GM18502 (cell line): ENCODE measurements around the gene SCN2B.

Source experiments
- ATAC-seq: cut with Tn5 transposase; IDR thresholded peaks from one replicate; pipeline ENCODE4 v1.9.1; 2021; ENCODE audit warnings: mild to moderate bottlenecking; ENCODE audit not compliant: unreplicated experiment, poor library complexity

Gene SCN2B

DNA sequence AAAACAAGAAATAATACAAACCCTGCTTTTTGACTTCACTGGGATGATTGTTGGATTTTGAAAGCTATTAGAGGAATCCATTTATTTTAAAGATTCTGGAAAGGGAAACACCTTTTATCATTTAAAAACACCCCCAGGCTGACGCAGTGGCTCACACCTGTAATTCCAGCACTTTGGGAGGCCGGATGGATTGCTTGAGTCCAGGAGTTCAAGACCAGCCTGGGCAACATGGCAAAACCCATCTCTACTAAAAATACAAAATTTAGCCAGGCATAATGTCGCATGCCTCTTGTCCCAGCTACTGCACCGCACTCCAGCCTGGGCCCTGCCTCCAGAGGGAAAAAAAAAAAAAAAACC is 317 bp upstream of the SCN2B start:
- ATAC-seq = no peak

DNA sequence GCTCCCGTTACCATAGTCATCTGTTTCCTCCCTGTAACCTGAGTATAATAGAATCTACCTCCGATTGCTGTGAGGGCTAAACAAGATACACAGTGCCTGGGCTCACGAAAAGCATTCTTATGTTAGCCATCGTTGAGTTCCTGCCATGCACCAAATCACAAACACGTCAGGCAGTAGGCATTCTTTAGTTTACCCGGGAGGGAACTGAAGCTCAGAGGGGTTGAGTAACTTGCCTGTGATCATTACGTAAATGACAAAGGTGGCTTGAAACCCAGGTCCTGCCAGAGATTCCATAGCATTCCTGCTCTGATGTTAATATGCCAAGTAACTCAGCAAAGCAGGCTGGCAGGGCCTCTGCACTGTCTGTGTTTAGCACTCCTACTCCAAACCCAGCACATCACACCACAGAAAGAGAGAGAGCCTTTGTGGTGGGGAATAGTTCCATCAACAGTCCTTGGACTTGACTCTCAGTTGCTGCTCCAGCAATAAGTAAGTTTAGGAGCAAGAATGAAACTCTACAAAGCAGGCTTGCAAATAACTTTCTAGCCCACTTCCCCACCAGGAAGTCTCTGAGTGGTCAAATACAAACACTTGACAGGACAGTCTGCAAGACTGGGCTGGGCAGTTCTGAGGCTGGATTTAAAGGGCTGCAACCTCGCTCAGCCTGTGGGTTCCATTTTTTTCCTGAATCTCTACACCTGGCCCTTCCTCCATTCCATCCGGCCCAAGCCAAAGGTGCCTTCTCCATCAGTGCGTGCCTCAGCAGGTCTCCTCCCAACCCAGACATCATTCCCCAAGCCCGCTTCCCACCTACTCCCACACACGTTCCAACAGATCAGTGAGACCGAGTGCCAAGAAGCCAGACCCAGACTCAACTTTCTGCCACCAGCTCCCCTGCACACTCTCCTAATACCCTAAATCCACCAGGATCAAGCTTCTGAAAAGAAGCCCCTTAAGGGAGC is 1.1 kb downstream of the SCN2B start:
- ATAC-seq = no peak

DNA sequence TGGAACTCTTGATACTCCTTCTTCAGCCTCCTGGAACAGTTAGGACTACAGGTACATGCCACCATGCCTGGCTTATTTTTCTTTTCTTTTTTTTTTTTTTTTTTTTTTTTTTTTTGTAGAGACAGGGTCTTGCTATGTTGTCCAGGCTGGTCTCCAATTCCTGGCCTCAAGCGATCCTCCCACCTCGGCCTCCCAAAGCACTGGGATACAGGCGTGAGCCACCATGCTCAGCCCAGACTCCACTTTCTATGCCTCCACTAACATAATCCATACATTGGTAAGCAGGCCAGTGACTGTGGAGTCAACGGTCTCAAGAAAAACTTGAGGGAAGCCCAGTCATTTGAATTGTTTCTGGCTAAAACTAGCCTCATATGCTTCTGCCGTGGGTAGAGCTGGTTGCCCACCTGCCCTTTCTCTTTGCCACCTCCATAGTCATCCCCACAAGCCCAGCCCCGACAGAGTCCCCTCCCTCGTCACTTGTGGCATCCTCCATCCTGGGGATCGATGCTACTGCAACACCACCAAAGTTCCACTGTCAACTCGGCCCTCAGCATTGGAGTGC is 2.4 kb downstream of the SCN2B start:
- no peak for ATAC-seq

DNA sequence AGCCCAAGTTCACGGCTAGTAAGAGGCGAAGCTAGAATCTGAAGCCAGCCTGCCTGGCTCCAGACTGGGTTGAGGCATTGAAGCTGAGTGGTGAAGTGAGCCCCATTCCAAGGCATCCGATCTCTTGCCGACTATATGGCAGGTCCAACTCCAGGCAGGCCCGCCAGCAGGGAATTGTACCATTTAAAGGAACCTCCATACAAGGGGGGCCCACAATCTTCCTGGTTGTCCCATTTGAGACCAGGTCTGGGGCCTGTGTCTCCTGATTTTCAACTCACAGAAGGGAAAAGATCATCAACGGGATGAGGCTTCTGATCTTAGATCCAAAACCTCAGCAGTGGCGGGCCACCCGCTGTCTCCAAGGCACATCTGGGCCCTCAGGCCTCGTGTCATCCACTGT is 4.1 kb downstream of the SCN2B start:
- ATAC-seq = no peak

DNA sequence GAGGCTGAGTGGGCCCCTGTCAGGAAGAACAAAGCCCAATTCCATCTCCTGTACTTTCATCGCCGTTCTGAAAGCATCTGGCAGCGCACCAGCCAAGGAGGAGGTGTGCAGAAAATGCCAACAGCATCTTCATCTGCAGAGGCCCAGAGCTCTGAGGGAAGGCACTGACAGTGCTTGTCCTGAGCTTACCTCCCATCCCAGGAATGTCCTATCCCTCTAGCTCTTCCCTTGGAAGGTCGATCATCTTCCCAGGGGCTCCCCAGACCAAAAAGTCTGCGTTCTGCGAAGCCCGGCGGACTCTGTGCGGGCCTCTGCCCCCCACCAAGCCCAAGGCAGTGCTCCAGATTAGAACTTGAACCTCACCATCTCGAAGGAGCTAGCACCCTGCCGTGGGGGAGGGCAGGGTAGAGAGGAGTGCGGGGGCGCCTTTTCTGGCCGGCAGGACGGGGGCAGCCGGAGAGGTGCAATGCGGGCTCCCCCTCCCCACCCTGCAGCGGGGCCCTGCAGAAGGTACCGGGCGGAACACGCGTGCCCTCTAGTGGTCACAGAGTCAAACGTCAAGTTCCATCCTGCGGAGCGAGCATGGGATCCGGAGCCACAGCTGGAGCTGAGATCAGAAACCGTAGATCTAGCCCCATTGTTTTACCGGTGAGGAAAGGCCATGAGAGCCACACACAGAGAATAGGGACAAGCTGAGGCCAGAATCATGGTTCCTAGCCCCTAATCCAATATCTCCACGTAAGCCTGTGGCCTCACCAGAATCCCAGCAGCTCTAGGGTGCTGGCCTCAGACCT is 5.0 kb downstream of the SCN2B start:
- ATAC-seq = no peak

DNA sequence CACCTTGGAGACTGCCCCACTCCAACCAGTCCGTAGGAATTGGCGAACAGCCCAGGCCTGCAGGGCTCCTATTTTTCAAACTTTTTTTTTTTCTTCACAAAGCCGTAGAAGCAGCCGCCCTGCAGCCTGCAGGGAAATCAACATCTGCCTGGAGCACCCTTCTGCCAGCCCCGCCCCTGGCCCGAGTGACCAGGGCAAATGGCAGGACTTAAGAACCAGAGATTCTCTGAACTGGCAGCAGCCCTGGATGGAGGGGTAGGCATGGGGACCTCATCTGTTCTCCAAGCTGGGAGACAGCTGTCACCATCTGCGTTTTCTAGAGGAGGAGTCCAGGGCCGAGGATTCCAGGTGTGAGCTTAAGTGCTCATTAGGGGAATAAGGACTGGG is 5.6 kb downstream of the SCN2B start:
- no peak for ATAC-seq

DNA sequence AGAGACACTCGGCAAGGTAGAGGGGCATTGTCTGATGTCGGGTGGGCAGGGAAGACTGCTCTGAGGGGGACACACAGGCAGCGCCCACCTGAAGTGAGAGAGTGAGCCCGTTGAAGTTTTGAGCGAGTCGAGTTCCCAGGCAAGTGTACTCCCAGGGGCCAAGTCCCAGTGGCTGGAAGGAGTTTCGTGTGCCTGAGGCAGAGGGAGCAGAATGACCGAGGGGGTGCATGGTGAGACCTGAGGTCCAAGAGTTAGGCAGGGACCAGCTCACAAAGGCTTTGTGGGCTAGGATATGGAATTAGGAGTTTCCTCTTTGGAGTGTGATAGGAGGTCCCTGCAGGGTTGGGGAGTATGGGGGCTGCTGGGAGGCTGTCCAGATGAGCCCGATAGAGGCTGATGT is 6.2 kb downstream of the SCN2B start:
- no peak for ATAC-seq

DNA sequence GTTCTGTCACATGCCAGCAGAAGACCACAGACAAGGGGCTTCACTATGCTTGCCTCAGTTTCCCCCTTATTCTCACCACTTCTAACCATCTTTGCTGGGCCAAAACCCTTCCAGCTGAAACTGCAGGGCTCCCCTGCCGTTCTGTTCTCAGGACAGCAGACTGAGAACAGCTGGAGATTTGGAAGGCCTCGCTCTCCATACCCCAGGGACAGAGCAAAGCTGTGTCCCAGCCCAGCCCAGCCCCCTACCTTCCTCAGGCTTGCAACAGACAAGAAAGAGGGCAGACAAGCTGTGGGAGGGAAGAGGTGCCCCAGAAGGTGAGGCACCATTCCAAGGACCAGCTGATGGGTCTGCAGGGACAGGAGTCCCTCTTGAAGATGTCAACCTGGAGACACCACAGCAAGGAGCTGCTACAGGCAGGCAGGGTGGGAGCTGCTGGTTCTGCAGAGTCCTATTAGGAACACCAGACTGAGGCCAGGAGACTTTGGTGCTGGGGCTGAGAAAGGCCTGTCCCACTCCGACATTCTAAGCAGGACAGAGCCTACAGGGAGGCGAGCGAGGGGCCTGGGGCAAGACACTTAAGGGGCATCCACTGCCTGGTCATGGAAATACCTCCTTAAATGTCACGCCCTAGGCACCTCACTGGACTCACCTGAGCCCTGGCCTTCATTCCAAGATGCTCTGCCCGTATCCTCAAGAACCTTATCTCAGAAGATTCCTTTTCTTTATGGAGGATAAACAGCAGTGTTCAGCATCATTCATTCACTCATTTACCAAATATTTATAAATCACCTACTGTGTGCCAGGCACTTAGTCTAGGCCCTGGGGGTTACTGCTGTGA is 6.9 kb downstream of the SCN2B start:
- ATAC-seq = no peak

DNA sequence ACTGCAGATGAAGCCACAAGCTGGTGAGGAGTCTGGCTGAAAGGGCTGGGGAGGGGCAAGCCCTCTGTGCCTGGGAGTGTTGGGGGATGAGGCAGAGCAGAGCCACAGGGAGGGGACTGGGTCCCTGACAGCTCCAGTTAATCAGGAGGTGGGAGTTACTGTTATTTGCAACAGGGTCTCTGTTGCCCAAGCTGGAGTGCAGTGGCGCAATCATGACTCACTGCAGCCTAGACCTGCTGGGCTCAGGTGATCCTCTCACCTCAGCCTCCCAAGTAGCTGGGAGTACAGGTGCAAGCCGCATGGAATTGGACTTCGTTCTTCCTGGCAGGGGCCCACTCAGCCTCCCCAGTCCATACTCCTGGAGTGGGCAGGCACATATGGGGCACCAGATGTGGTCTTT is 7.7 kb downstream of the SCN2B start:
- ATAC-seq = no peak

DNA sequence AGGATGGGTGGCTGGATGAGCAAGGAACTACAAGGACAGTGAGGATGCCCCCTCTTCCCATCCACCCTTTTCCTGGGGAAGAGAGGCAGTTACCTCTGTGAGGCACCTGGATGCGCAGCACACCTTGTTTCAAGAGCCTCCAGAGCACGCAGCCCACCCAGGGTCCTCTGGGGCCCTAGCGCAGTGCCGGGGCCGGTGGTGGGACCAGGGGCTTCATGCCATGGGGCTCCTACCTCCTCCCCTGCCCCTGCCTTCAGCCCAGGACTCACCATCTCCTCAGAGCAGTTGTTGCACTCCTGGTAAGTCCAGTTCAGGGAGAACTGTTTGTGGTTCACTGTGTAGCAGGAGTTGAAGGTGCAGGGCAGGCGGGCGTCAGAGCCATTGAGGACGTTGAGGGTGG is 8.1 kb downstream of the SCN2B start:
- no peak for ATAC-seq

DNA sequence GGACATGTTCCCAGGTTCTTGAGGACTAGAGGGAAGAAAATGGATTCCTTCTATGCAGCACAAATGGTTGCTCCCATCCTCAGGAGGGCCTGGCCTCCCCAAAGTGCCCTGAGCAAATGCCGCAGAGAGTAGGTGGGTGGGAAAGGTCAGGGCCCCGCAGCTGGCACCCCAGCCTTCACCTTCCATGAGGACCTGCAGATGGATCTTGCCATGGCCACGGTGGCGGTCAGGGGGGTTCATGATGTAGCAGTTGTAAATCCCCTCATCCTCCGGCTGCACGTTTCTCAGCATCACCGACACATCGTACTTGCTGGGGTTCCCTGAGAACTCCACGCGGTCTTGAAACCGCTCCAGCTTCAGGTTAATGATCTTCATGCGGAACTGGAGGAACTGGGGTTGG is 8.5 kb downstream of the SCN2B start:
- ATAC-seq = no peak

DNA sequence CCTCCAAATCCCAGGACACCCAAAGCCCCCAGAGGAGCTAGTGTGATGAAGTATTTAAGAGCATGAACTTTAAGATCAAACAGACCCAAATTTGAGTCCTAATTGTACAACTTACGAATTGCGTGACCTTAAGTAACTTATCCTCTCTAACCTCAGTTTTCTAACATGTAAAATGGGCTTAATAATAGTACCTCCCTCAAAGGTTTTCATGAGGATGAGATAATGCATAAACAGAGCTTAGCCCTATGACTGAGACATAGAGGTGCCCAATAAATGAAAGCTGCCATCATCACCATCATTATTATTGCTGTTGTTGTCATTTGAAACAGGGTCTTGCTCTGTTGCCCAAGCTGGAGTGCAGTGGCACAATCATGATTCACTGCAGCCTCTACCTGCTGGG is 9.2 kb downstream of the SCN2B start:
- ATAC-seq = no peak

DNA sequence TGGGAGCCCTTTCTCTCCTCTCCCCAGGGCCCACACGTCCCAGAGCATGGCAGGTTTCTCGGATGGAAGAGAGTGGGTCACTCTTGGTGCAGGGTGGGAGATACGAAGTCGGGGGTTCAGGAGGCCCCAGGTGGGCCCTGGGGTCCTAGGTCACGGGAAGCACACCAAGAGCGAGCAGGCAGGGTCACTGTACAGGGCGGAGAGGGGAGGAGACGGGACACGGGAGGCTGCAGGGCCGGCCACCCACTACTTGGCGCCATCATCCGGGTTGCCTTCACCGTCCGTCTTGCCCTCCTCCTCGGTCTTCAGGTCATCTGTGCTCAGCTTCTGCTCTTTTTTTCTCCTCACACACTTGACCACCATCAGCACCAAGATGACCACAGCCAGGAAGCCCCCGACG is 9.8 kb downstream of the SCN2B start:
- ATAC-seq = no peak

DNA sequence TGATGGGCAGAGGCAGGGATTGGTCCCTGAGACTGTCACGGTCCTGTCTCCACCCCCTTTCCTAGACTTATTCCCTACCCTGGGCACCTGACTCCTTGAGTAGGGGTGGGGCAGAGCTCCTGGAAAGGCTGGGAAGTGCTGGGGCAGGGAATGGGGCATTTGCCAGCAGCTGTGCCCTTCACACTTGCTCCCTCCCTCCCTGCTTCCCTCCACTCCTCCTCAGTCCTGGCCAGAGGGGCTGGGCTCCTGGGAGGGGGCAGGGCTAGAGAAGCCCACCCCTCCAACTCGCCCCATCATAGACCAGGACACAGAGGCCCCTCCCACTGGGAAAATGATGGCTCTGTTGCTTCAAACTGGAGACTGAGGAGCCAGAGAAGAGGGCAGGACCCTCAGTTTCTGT is 11.6 kb downstream of the SCN2B start:
- ATAC-seq = no peak

DNA sequence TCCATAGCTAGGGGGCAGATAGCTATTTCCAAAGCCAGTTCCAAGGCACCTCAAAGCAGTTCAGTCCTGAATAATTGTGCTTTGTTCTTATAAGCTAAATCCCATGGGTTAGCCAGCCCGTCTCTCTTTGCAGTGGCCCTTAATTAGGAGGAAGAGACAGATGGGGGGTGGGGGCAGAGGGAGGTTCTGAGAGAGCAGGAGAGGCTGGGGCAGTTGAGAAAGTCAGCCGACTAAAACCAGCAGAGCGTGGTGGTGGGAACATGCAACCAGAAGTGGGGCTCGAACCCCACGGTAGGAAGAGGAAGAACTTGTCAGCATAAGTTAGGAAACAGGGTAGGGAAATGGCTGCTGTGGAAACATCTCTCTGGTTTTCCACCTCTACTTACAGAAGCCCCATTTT is 12.9 kb downstream of the SCN2B start:
- no peak for ATAC-seq

DNA sequence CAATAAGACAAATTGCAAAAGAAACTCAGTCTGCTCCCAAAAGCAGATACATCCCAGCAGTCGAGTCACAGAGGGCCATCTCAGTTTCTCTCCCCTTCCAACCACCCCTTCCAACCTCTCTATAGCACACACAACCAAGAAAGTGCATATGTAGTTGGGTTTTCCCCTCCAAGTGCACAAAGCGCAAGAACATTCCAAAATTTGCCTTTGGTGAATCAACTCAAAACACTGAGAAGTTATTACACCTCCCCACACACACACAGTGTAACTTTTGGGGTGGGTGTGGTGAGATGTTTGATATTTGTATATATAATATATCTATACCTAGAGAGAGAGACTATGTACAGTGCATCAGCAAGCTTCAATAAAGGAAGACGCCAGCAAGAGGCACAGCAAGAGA is 13.6 kb downstream of the SCN2B start:
- ATAC-seq = no peak

DNA sequence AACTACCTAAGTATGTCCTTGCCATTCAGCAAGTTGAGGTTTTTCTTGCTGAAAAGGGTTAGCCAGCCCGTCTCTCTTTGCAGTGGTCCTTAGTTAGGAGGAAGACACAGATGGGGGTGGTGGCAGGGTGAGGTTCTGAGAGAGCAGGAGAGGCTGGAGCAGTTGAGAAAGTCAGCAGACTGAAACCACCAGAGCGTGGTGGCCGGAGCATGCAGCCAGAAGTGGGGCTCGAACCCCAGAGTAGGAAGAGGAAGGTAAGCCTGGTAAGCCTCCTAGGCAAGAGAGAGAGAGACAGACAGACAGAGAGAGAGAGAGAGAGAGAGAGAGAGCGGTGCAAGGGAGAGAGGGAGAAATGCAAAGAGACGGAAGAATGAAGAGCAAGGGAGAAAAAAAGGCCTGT is 14.7 kb downstream of the SCN2B start:
- ATAC-seq = no peak

DNA sequence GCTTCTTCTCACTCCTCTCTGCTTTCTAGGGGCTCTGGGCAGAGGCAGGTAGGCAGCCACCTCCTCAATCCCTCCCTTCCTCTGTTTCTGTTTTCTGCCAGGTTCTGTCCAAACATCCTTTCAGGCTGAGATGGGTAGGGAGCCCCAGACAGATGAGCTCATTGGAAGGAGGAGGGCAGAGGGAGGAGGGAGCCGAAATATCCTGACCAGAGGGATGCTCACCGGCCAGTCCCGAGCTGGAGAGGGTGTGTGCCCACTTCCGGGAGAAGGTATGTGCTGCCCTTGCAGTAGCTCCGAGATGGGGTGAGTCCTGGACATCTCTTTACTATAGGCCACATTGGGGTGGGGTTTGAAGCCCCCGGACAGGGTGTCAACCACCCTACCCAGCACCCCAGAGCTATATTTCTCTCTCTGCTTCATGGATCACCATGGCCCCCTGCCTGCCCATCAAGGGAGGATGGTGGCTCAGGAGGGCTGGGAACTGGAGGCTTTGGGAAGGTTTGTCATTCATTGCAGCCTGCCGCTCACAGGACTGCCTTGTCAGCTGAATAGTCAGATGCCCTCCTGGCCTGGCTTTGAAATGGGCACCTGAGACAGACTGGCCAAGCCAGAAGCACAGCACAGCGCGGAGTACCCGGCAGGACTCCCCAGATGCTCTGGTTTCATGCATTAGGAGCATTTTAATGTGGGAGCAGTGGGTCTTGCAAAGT is 19.1 kb downstream of the SCN2B start:
- ATAC-seq = no peak

DNA sequence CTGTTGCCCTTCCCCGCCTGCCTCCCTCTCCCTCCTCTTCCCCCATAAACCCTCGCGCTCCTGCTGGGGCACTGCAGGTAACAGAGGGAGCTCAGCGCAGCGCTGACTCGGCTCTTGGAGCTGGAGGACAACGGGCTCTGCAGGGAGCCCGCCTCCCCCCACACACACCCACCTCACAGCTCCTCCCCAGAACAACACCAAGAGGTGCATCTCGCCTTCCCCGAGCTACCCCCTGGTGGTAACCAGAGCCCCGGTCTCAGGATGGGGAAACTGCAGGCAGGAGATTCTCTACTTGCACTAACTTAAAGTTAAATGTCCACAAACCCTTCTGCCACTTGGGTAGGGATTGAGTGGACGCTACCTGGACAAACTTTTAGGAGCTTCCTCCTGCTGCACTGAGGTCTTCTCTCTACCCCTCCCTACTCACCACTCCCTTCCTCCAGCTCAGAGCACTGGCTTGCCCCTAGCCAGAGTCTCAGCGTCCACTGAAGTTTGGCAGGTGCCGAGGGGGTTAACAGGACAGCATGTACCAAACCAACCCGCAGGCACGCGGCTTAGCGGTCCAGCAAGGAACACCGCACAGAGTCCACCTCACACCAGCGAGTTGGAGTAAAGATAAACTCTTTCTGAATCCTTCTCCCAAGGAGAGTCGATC is 19.8 kb downstream of the SCN2B start:
- ATAC-seq = no peak
